Panc1 (cell line): ENCODE results near the gene FMO1. TPM values are rescaled to one million over a fixed set of nuclear protein-coding genes. Genes with fewer than 3 reads are reported as not detected.

Source experiments
- ATAC-seq: fragments of 200-7000 bp; cut with Tn5 transposase; 2 replicates; pipeline ENCODE4 v1.9.1; 2020; ENCODE audit warnings: mild to moderate bottlenecking, moderate library complexity
- BruUV-seq: library from RNA; stranded (reverse); fragments of 400-500 nt; replicated peaks from 2 replicates; lab custom pipeline; 2021; lab: Mats Ljungman, UMichigan
- CTCF ChIA-PET: fragments of 300-600 bp; sonication (Branson Sonifier 250); formaldehyde crosslinking; loops from one replicate; lab custom pipeline; 2022; ENCODE audit warnings: antibody characterized with exemption; lab: Charles Lee
- POLR2A ChIA-PET: fragments of 300-600 bp; sonication (Branson Sonifier 250); formaldehyde crosslinking; loops from one replicate; lab custom pipeline; 2022; ENCODE audit warnings: antibody characterized with exemption; lab: Charles Lee
- DNase-seq: peaks from one replicate; pipeline ENCODE4 v3.0.0-alpha.2; 2010; ENCODE audit warnings: low read depth, low spot score
- H3K27ac ChIP-seq: 2 replicates; pipeline ENCODE4 v1.5.1; 2011; ENCODE audit warnings: mild to moderate bottlenecking, low read length, inconsistent platforms
- H3K27me3 ChIP-seq: fragments of 200-500 bp; sonication (Bioruptor generic); 2 replicates; pipeline ENCODE4 v1.6.0; 2014; ENCODE audit warnings: low read length, inconsistent platforms; ENCODE audit not compliant: control insufficient read depth, insufficient read depth
- H3K36me3 ChIP-seq: fragments of 200-500 bp; sonication (Bioruptor generic); 2 replicates; pipeline ENCODE4 v1.5.1; 2014; ENCODE audit warnings: inconsistent platforms, mild to moderate bottlenecking, low read length, moderate library complexity; ENCODE audit not compliant: control insufficient read depth, insufficient read depth
- H3K4me1 ChIP-seq: 2 replicates; pipeline ENCODE4 v1.5.1; 2011; ENCODE audit warnings: inconsistent platforms, mild to moderate bottlenecking, low read length, moderate library complexity; ENCODE audit not compliant: control insufficient read depth, insufficient read depth
- H3K4me3 ChIP-seq, 2 experiments: 2 replicates each; pipeline ENCODE4 v1.5.1; 2011 to 2012; ENCODE audit warnings: low read depth in 2 of 2, low read length in 2 of 2, mild to moderate bottlenecking in 2 of 2, inconsistent platforms in 1 of 2, moderate library complexity in 1 of 2
- H3K9me3 ChIP-seq: fragments of 200-500 bp; sonication (Bioruptor generic); 2 replicates; pipeline ENCODE4 v1.5.1; 2014; ENCODE audit warnings: low read depth, mild to moderate bottlenecking, inconsistent platforms, low read length, moderate library complexity; ENCODE audit not compliant: control insufficient read depth, insufficient read depth
- POLR2AphosphoS5 ChIP-seq: IDR thresholded peaks from 2 replicates; pipeline ENCODE4 v1.6.1; 2012; ENCODE audit warnings: mild to moderate bottlenecking, low read depth, low read length, moderate library complexity
- SIN3A ChIP-seq: IDR thresholded peaks from 2 replicates; pipeline ENCODE4 v1.6.1; 2012; ENCODE audit warnings: low read depth, mild to moderate bottlenecking, low read length, moderate library complexity, borderline replicate concordance; ENCODE audit not compliant: insufficient read depth
- TCF7L2 ChIP-seq: IDR thresholded peaks from 2 replicates; pipeline ENCODE4 v1.6.1; 2011; ENCODE audit warnings: mild to moderate bottlenecking, low read depth, low read length, inconsistent platforms
- in situ Hi-C: cut with HindIII; loops from 2 replicates; pipeline ENCODE4 v1.10.0; 2016; ENCODE audit warnings: low sequenced_read_pairs, low pct_unique_long_range_greater_than_20kb
- intact Hi-C: fragments of 100-400 bp; cut with micrococcal nuclease; formaldehyde crosslinking; loops from one replicate; pipeline ENCODE4 v1.10.0; 2022; ENCODE audit not compliant: unreplicated experiment
- total RNA-seq: library from RNA; stranded (reverse); gene quantifications from one replicate; pipeline ENCODE4 v1.2.1, GENCODE V29; 2021; ENCODE audit not compliant: unreplicated experiment
- TF ChIP-seq, protein P1 (sequence below), 2 experiments: IDR thresholded peaks; 2 replicates each; pipeline ENCODE4 v1.6.1; 2011 to 2012; ENCODE audit warnings: low read depth in 2 of 2, control low read depth in 1 of 2, low read length in 1 of 2, mild to moderate bottlenecking in 1 of 2, moderate library complexity in 1 of 2; ENCODE audit not compliant: insufficient read depth in 1 of 2
- TF ChIP-seq, protein P2 (sequence below): fragments of 450-650 bp; IDR thresholded peaks from 2 replicates; pipeline ENCODE4 v1.5.1; 2017; ENCODE audit warnings: mild to moderate bottlenecking

The FMO1 gene
- total RNA-seq, 1 experiment from 2014 or later: not detected

DNA sequence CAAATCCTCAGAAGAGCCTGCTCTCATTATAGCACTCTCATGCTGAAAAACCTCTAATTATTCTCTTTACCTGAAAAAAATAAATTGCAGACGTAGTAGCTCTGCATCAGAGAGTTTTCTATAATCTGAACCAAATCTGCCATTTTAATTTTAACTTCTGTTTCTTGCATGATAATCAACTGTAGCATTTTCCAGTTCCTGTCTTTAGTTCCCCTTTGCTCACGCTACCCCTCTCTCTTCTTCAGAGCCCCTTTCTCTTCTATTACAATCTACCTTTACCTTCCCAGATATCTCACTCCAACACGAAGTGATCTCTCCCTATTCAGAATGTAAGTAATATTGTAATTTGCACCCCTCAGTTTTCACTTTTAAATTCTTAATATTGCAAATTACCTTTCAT is 31.4 kb downstream of the FMO1 start:
- BruUV-seq: no TSS peak
- Histone ChIP-seq H3K27me3 (no peaks in the 10 kb centered on the region), H3K27ac (no peak overlapping the region), H3K36me3 (no peaks in the 10 kb centered on the region), H3K4me1 (no peaks in the 10 kb centered on the region), H3K4me3 (no peak overlapping the region), H3K9me3 (no peaks in the 10 kb centered on the region)
- in situ Hi-C loops (no loop called here), intact Hi-C loops (no loop called here)
- ChIA-PET CTCF (no interaction called here), POLR2A (no interaction called here)
- ATAC-seq (no peak), DNase-seq (no peak)
- TF ChIP-seq SIN3A (no peak), POLR2AphosphoS5 (no peak), TCF7L2 (no peak)
- TF ChIP-seq, protein P1, sequence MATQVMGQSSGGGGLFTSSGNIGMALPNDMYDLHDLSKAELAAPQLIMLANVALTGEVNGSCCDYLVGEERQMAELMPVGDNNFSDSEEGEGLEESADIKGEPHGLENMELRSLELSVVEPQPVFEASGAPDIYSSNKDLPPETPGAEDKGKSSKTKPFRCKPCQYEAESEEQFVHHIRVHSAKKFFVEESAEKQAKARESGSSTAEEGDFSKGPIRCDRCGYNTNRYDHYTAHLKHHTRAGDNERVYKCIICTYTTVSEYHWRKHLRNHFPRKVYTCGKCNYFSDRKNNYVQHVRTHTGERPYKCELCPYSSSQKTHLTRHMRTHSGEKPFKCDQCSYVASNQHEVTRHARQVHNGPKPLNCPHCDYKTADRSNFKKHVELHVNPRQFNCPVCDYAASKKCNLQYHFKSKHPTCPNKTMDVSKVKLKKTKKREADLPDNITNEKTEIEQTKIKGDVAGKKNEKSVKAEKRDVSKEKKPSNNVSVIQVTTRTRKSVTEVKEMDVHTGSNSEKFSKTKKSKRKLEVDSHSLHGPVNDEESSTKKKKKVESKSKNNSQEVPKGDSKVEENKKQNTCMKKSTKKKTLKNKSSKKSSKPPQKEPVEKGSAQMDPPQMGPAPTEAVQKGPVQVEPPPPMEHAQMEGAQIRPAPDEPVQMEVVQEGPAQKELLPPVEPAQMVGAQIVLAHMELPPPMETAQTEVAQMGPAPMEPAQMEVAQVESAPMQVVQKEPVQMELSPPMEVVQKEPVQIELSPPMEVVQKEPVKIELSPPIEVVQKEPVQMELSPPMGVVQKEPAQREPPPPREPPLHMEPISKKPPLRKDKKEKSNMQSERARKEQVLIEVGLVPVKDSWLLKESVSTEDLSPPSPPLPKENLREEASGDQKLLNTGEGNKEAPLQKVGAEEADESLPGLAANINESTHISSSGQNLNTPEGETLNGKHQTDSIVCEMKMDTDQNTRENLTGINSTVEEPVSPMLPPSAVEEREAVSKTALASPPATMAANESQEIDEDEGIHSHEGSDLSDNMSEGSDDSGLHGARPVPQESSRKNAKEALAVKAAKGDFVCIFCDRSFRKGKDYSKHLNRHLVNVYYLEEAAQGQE (IDR thresholded peaks at IDR 0.05; ENCODE audit: insufficient read depth in 1 of 2, low read depth in 2 of 2, low read length in 1 of 2): no peak
- TF ChIP-seq, protein P2, sequence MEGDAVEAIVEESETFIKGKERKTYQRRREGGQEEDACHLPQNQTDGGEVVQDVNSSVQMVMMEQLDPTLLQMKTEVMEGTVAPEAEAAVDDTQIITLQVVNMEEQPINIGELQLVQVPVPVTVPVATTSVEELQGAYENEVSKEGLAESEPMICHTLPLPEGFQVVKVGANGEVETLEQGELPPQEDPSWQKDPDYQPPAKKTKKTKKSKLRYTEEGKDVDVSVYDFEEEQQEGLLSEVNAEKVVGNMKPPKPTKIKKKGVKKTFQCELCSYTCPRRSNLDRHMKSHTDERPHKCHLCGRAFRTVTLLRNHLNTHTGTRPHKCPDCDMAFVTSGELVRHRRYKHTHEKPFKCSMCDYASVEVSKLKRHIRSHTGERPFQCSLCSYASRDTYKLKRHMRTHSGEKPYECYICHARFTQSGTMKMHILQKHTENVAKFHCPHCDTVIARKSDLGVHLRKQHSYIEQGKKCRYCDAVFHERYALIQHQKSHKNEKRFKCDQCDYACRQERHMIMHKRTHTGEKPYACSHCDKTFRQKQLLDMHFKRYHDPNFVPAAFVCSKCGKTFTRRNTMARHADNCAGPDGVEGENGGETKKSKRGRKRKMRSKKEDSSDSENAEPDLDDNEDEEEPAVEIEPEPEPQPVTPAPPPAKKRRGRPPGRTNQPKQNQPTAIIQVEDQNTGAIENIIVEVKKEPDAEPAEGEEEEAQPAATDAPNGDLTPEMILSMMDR: no peak

DNA sequence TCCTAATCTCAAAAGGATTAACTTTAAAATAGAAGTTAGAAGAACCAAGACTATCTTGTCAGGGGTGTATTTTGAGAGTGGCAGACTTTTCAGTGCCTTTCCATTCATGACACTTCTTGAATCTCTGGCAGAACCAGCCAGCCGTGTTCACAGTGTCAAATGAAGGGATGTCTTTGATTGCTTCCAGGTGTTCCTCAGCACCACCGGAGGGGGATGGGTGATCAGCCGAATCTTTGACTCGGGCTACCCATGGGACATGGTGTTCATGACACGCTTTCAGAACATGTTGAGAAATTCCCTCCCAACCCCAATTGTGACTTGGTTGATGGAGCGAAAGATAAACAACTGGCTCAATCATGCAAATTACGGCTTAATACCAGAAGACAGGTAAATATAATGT is 32.3 kb downstream of the FMO1 start:
- Histone ChIP-seq H3K27ac (no peak overlapping the region), H3K9me3 (no peaks in the 10 kb centered on the region), H3K36me3 (no peaks in the 10 kb centered on the region), H3K4me1 (no peaks in the 10 kb centered on the region), H3K27me3 (no peaks in the 10 kb centered on the region), H3K4me3 (no peak overlapping the region)
- POLR2A ChIA-PET: no interaction called here
- in situ Hi-C loops: no loop called here
- TF ChIP-seq SIN3A (no peak), POLR2AphosphoS5 (no peak), TCF7L2 (no peak)
- TF ChIP-seq, protein P1 (IDR thresholded peaks at IDR 0.05; ENCODE audit: insufficient read depth in 1 of 2, low read depth in 2 of 2, low read length in 1 of 2): no peak
- TF ChIP-seq, protein P2: no peak
- no peak for ATAC-seq
- intact Hi-C loops: no loop called here
- DNase-seq: no peak
- BruUV-seq: no TSS peak
- CTCF ChIA-PET: no interaction called here
